Pancreas (tissue), 10 donors: ENCODE measurements around the gene INPP5K. TPM values are rescaled to one million over a fixed set of nuclear protein-coding genes. Genes with fewer than 3 reads are reported as not detected.
"Not testable (repeated sequence)": the region's sequence is repeated elsewhere in the genome, so short reads cannot be mapped to it uniquely, and the experiment has no call there.

Experiments
- ATAC-seq, 4 donors: fragments of 200-7000 bp; cut with Tn5 transposase; one replicate each; pipeline versions ENCODE4 v1.8.0 to v1.9.1; 2020; ENCODE audit warnings: mild to moderate bottlenecking in 4 of 4, moderate library complexity in 4 of 4
- DNase-seq, 6 donors: peaks; one replicate each; pipeline ENCODE4 v3.0.0-alpha.2; 2020
- FAIRE-seq: peaks from 2 replicates; lab custom pipeline; 2012; peaks lifted over from hg19 to GRCh38; lab: Jason Lieb, UNC
- H3K27ac ChIP-seq, 4 donors: fragments of 200-600 bp; sonication (generic); 1 replicate in 3 of 4; 2 replicates in 1 of 4; pipeline versions ENCODE4 v1.5.0 to v1.8.0; 2020
- H3K27me3 ChIP-seq, 4 donors: fragments of 200-600 bp; one replicate each; pipeline ENCODE4 v1.8.0; 2021
- H3K36me3 ChIP-seq, 3 donors: fragments of 200-600 bp; sonication (generic) in 1 of 3; one replicate each; pipeline versions ENCODE4 v1.5.0 to v1.8.0; 2020 to 2021
- H3K4me1 ChIP-seq, 3 donors: fragments of 200-600 bp; one replicate each; pipeline ENCODE4 v1.8.0; 2021
- H3K4me3 ChIP-seq, 4 donors: fragments of 200-600 bp; sonication (generic) in 2 of 4; one replicate each; pipeline versions ENCODE4 v1.5.0 to v1.8.0; 2020 to 2021
- H3K9me3 ChIP-seq, 4 donors: fragments of 200-600 bp; one replicate each; pipeline ENCODE4 v1.8.0; 2021
- WGBS, 2 donors: extraction: QIAGEN DNeasy Blood & Tissue Kit; methylation state at CpG; one replicate each; pipeline ENCODE4 v1.1.7; 2013; 5-methylcytosine and 5-hydroxymethylcytosine counted together
- intact Hi-C, 3 donors: fragments of 100-400 bp; cut with DNase I; formaldehyde crosslinking; loops; one replicate each; pipeline versions ENCODE4 v1.11.1 to v1.14.2; 2022
- polyA plus RNA-seq, 2 donors: library from polyadenylated mRNA; stranded (reverse); fragments of 200-250 nt; gene quantifications; one replicate each; pipeline ENCODE4 v1.2.3, GENCODE V29; 2013
- total RNA-seq, 6 donors: library from RNA; stranded (reverse); fragmentation: NEBNext Ultra II Directional in 4 of 6; extraction: Animal tissue kit (Norgen Biotek cat#: 25700) in 4 of 6; gene quantifications; one replicate each; pipeline versions ENCODE4 v1.2.1 to v1.2.4, GENCODE V29; 2021 to 2023
- TF ChIP-seq, protein P1 (sequence below), 4 donors: fragments of 200-600 bp; sonication (generic) in 3 of 4; IDR thresholded peaks; one replicate each; pipeline versions ENCODE4 v1.5.0 to v1.8.0; 2021; ENCODE audit warnings: antibody characterized with exemption in 4 of 4
- donor health status: healthy with polysubstance abuse.
- donor health status: DM: no; HTN: no; CAD: no; lungs with moderate emphysema.
- donor health status: DM: no; HTN: no; CAD: no.
- donor health status: control.
- donor health status: control.
- donor health status: Bipolar disorder and iron deficiency.
- donor health status: DM: yes; HTN: yes; CAD: no.
- donor health status: DM: no; HTN: no; CAD: no.
- donor health status: DM: no; HTN: no; CAD: no.
- donor health status: DM: yes; HTN: yes; CAD: no.

INPP5K gene
- total and polyA plus RNA-seq, 8 donors, result 13.2 to 24.4 (median 17.8) TPM

DNA sequence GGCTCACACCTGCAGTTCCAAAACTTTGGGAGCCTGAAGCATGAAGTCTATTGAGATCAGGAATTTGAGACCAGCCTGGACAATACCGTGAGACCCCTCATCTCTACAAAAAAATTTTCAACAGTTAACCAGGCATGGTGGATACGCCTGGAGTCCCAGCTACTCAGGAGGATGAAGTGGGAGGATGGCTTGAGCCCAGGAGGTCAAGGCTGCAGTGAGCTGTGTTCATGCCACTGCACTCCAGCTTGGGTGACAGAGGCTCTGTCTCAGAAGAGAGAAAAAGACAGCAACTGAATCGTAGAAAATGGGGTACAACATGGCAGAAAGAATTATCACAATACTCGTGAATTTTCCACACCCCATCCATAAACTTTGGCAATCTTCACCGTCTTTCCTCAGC, 63.6 kb downstream of the INPP5K start:
- Histone ChIP-seq H3K36me3 (no peaks in the 10 kb centered on the region), H3K4me3 (no peak overlapping the region), H3K27me3 (no peaks in the 10 kb centered on the region), H3K9me3 (no peaks in the 10 kb centered on the region), H3K27ac (no peak overlapping the region), H3K4me1 (peaks cover 5 to 22% (median 14%) of the 10 kb centered on the region in 3 donors)
- TF ChIP-seq, protein P1, sequence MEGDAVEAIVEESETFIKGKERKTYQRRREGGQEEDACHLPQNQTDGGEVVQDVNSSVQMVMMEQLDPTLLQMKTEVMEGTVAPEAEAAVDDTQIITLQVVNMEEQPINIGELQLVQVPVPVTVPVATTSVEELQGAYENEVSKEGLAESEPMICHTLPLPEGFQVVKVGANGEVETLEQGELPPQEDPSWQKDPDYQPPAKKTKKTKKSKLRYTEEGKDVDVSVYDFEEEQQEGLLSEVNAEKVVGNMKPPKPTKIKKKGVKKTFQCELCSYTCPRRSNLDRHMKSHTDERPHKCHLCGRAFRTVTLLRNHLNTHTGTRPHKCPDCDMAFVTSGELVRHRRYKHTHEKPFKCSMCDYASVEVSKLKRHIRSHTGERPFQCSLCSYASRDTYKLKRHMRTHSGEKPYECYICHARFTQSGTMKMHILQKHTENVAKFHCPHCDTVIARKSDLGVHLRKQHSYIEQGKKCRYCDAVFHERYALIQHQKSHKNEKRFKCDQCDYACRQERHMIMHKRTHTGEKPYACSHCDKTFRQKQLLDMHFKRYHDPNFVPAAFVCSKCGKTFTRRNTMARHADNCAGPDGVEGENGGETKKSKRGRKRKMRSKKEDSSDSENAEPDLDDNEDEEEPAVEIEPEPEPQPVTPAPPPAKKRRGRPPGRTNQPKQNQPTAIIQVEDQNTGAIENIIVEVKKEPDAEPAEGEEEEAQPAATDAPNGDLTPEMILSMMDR (IDR thresholded peaks at IDR 0.05), result no peak
- FAIRE-seq, result no peak
- ATAC-seq, result no peak
- intact Hi-C loops, result loop anchor here in 1 of 3 donors (5.0 kb wide), 1 partner anchor 54 kb away; no protein-coding TSS in a partner anchor
- no peak for DNase-seq
- 43 to 45% methylated on average over 5 of the region's 5 CpGs for WGBS, 2 donors

DNA sequence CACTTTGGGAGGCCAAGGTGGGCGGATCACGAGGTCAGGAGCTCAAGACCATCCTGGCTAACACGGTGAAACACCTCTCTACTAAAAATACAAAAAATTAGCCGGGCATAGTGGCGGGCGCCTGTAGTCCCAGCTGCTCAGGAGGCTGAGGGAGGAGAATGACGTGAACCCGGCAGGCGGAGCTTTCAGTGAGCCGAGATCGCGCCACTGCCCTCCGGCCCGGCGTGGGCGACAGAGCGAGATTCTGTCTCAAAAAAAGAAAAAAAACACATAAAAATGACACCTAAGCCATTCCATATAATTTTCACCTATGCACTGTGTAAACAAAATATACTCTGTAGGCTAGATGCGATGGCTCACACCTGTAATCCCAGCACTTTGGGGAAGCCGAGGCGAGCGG, 66.2 kb downstream of the INPP5K start:
- intact Hi-C loops, result loop anchor here in 1 of 3 donors (5.0 kb wide), 1 partner anchor 57 kb away; no protein-coding TSS in a partner anchor
- not testable (repeated sequence) for H3K27ac ChIP-seq, H3K9me3 ChIP-seq, H3K27me3 ChIP-seq, H3K36me3 ChIP-seq, DNase-seq, ATAC-seq, H3K4me3 ChIP-seq, FAIRE-seq
- H3K4me1 ChIP-seq, result peaks cover 5 to 17% (median 9%) of the 10 kb centered on the region in 3 donors
- 94 to 97% methylated on average over 20 to 21 of the region's 21 CpGs for WGBS, 2 donors

DNA sequence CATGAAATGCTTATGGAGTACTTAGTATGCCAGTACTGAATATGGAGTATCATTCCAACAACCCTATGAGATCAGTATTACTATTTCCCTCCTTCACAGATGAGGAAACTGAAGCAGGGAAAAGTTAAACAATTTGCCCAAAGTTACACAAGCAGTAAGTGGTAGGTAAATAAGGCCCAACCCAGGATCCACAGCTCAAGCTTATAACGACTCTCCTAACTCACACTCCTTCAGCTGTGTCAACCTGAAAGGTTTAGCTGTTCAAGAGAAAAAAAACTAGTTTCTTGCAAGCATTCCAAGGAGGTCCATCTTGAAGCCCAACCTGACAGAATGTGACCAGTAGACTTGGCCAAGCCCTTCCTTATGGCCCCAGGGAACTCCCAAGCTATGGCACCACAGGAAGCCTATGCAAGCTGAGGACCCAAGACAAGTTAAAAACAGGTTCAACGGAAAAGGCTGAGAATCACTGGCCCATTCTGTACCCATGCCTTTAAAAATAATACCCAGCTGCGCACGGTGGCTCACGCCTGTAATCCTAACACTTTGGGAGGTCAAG, 66.9 kb downstream of the INPP5K start:
- H3K27ac ChIP-seq, result no peak overlapping the region
- H3K4me1 ChIP-seq, result peaks cover 1 to 13% (median 5%) of the 10 kb centered on the region in 3 donors
- ATAC-seq (no peak), DNase-seq (no peak), FAIRE-seq (no peak)
- 84 to 88% methylated on average over 5 of the region's 5 CpGs for WGBS, 2 donors
- intact Hi-C loops, result no loop called here
- H3K4me3 ChIP-seq, result no peak overlapping the region
- no peaks in the 10 kb centered on the region for H3K36me3 ChIP-seq
- H3K9me3 ChIP-seq, result no peaks in the 10 kb centered on the region
- no peaks in the 10 kb centered on the region for H3K27me3 ChIP-seq
- TF ChIP-seq, protein P1 (IDR thresholded peaks at IDR 0.05), result no peak

DNA sequence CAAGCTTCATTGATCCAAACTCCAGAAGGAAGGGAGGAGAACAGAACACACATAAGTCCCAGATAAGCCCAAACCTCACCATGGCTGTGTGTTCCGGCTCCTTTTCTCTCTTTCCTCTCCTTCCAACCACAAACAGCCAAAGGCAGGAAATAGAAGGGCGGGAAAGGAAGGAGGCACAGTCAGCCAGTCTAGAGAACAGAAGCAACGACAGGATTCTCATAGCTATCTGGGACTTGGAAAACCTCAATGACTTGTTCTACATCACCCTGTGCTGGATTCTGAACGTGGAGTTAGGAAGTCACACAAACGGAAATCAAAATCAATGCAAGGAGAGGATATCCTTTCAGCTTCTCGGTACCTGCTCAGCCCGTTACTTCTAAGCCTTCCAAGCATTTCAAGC, 69.4 kb downstream of the INPP5K start:
- FAIRE-seq, result no peak
- no peak overlapping the region for H3K27ac ChIP-seq

DNA sequence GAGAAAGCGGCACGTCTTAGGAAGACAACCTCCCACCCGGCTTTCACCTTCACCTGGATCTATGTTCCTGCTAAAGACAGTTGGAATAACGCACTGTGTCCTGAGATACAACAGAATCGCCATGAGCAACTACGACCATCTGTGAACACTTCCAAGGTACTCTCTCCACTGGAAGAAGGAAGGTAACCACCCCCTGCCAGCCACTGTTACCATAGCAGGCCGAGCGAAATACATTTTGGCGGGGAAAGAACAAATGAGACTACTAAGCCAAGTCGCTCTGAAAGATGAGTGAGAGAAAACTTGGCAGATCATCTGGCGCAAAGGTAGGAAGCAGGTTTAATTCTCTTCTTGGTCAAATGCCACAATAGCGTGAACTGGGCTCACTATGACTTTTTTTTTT, 70.2 kb downstream of the INPP5K start:
- peak in 1 of 4 donors; percentile 6 for ATAC-seq
- Histone ChIP-seq H3K36me3 (no peaks in the 10 kb centered on the region), H3K9me3 (no peaks in the 10 kb centered on the region), H3K27me3 (no peaks in the 10 kb centered on the region), H3K4me1 (no peaks in the 10 kb centered on the region), H3K4me3 (no peak overlapping the region), H3K27ac (no peak overlapping the region)
- no peak for DNase-seq
- 89 to 90% methylated on average over 12 of the region's 12 CpGs for WGBS, 2 donors
- TF ChIP-seq, protein P1 (IDR thresholded peaks at IDR 0.05), result no peak
- intact Hi-C loops, result no loop called here
- no peak for FAIRE-seq

More for the DNA sequence above, 69.4 kb downstream of the INPP5K start:
- Histone ChIP-seq H3K27me3 (no peaks in the 10 kb centered on the region), H3K4me3 (no peak overlapping the region), H3K36me3 (no peaks in the 10 kb centered on the region), H3K4me1 (no peaks in the 10 kb centered on the region), H3K9me3 (no peaks in the 10 kb centered on the region)
- TF ChIP-seq, protein P1 (IDR thresholded peaks at IDR 0.05), result no peak
- intact Hi-C loops, result no loop called here
- 81 to 85% methylated on average over 7 of the region's 7 CpGs for WGBS, 2 donors
- ATAC-seq (no peak), DNase-seq (no peak)

DNA sequence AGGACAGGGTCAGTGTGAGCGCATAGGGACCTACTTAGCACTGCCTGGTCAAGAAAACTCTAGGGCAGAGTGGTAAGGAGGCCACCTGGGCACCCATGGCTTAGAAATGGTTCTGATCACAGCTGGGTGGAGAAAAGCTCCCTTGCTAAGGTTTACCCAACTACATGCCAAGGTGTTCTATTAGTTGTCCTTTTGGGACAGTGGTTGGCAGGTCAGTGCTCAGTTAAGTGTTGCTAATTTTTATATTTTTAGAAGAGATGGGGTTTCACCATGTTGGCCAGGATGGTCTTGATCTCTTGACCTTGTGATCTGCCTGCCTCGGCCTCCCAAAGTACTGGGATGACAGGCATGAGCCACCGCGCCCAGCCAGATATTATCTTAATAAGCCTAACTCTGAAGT, 70.7 kb downstream of the INPP5K start:
- H3K4me1 ChIP-seq, H3K27ac ChIP-seq, H3K9me3 ChIP-seq, ATAC-seq, FAIRE-seq, intact Hi-C loops, H3K36me3 ChIP-seq, H3K27me3 ChIP-seq, H3K4me3 ChIP-seq: not testable (repeated sequence)
- peak in 1 of 6 donors; percentile 7 for DNase-seq
- 96 to 99% methylated on average over 4 of the region's 4 CpGs for WGBS, 2 donors
